Endodermal cell (in vitro differentiated cells): ENCODE data around the gene ZFYVE1. TPM values are rescaled to one million over a fixed set of nuclear protein-coding genes. Genes with fewer than 3 reads are reported as not detected.

Experiments used
- DNase-seq: peaks from one replicate; pipeline ENCODE4 v3.0.0-alpha.2; 2017
- H3K27ac ChIP-seq: 2 replicates; pipeline ENCODE4 v1.5.1; 2013; ENCODE audit warnings: mild to moderate bottlenecking, low read depth, low read length, moderate library complexity
- H3K27me3 ChIP-seq: 2 replicates; pipeline ENCODE4 v1.6.1; 2013; ENCODE audit warnings: mild to moderate bottlenecking, low read length, moderate library complexity; ENCODE audit not compliant: insufficient read depth, control insufficient read depth, poor library complexity, severe bottlenecking
- H3K36me3 ChIP-seq: 2 replicates; pipeline ENCODE4 v1.7.0; 2013; ENCODE audit warnings: mild to moderate bottlenecking, low read length, moderate library complexity; ENCODE audit not compliant: control insufficient read depth, insufficient read depth
- H3K4me1 ChIP-seq: one replicate; pipeline ENCODE4 v1.7.0; 2013; ENCODE audit warnings: low read length; ENCODE audit not compliant: control insufficient read depth, insufficient read depth
- H3K4me3 ChIP-seq: 2 replicates; pipeline ENCODE4 v1.5.1; 2013; ENCODE audit warnings: mild to moderate bottlenecking, low read length, moderate library complexity
- H3K9ac ChIP-seq: 2 replicates; pipeline ENCODE4 v1.6.1; 2013; ENCODE audit warnings: mild to moderate bottlenecking, low read length, moderate library complexity; ENCODE audit not compliant: poor library complexity, severe bottlenecking; ENCODE audit errors: extremely low read depth
- H3K9me3 ChIP-seq: 2 replicates; pipeline ENCODE4 v1.6.1; 2013; ENCODE audit warnings: mild to moderate bottlenecking, low read length, moderate library complexity; ENCODE audit not compliant: control insufficient read depth
- H3K27ac Mint-ChIP-seq: 2 replicates; pipeline ENCODE4 v1.8.0; 2020; ENCODE audit warnings: mixed read lengths
- H3K27me3 Mint-ChIP-seq: 2 replicates; pipeline ENCODE4 v1.8.0; 2021; ENCODE audit warnings: mild to moderate bottlenecking, mixed read lengths; ENCODE audit not compliant: insufficient read depth
- H3K36me3 Mint-ChIP-seq: 2 replicates; pipeline ENCODE4 v1.8.0; 2020; ENCODE audit warnings: low read depth, mixed read lengths
- H3K4me1 Mint-ChIP-seq: 2 replicates; pipeline ENCODE4 v1.8.0; 2020; ENCODE audit warnings: mixed read lengths
- H3K4me3 Mint-ChIP-seq: 2 replicates; pipeline ENCODE4 v1.8.0; 2020; ENCODE audit warnings: mild to moderate bottlenecking, moderate library complexity, mixed read lengths
- H3K9me3 Mint-ChIP-seq: 2 replicates; pipeline ENCODE4 v1.8.0; 2020; ENCODE audit warnings: mild to moderate bottlenecking, mixed read lengths
- CTCF ChIP-seq: fragments of 200-600 bp; sonication (generic); conservative IDR thresholded peaks from 2 replicates; pipeline ENCODE4 v1.5.0; 2021; ENCODE audit warnings: antibody characterized with exemption, mild to moderate bottlenecking
- WGBS, 2 experiments: methylation state at CpG; one replicate each; pipeline versions ENCODE4 v1.1.5 to v1.1.7; 2013; ENCODE audit warnings: missing lambda C conversion rate in 2 of 2, mixed read lengths in 1 of 2; ENCODE audit not compliant: insufficient coverage in 1 of 2, insufficient read length in 1 of 2; 5-methylcytosine and 5-hydroxymethylcytosine counted together
- total RNA-seq, 2 donors: library from RNA; stranded (reverse); fragmentation: NEBNext Ultra II Directional in 1 of 2; extraction: Animal tissue kit (Norgen Biotek cat#: 25700) in 1 of 2; gene quantifications; 2 replicates in 1 of 2; 3 replicates in 1 of 2; pipeline ENCODE4 v1.2.1, GENCODE V29; 2021

Gene ZFYVE1
- total RNA-seq, 2 donors from 2014 or later, result 11.6 to 16.6 TPM

DNA sequence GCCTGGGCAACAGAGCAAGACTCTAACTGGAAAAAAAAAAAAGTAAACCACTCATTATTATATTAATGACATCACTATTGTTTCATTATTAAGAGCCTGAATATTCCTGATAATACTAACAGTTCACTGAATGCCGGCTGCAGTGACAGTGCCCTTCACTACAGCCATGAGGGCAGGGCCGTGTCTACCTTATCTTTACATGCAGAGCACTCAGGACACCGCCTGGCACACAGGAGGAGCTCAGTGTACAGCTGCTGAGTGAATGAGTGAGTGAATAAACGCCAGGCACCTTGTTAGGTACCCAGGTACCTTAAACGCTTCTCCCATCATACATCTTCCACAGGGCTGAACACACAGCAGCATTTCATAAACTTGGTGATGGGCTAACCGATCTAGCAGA is 23.2 kb downstream of the ZFYVE1 start:
- Mint-ChIP-seq H3K36me3 (peaks cover 14% of the 10 kb centered on the region), H3K27ac (no peak overlapping the region)
- WGBS, 2 experiments, result 96 to 99% methylated on average over 5 to 6 of the region's 6 CpGs

DNA sequence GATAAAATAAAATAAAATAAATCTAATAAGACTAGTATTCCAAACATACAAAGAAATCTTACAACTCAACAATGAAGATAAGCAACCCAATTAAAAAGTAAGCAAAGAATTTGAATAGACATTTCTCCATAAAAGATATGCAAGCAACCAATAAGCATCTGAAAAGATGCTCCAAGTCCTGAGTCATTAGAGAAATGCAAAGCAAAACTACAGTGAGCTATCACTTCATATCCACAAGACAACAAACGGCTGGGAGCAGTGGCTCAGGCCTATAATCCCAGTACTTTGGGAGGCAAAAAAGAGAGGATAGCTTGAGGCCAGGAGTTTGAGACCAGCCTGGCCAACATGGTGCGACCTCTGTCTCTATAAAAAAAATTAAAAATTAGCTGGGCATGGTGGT is 26.8 kb downstream of the ZFYVE1 start:
- 90% methylated on average over 2 of the region's 2 CpGs; no CpG with 5 or more reads in 1 of the 2 experiments for WGBS, 2 experiments
- Mint-ChIP-seq H3K4me3 (no peak overlapping the region), H3K4me1 (peaks cover 4% of the 10 kb centered on the region), H3K9me3 (no peaks in the 10 kb centered on the region), H3K36me3 (peaks cover 31% of the 10 kb centered on the region), H3K27me3 (no peaks in the 10 kb centered on the region), H3K27ac (no peak overlapping the region)
- Histone ChIP-seq H3K27ac (no peak overlapping the region), H3K9me3 (no peaks in the 10 kb centered on the region), H3K27me3 (no peaks in the 10 kb centered on the region), H3K4me1 (no peaks in the 10 kb centered on the region), H3K4me3 (no peak overlapping the region), H3K9ac (no peak overlapping the region), H3K36me3 (peaks cover 39% of the 10 kb centered on the region)
- DNase-seq, result no peak
- no peak for TF ChIP-seq CTCF

More for the DNA sequence above, 23.2 kb downstream of the ZFYVE1 start:
- Histone ChIP-seq H3K27ac (no peak overlapping the region), H3K36me3 (peaks cover 23% of the 10 kb centered on the region), H3K9me3 (no peaks in the 10 kb centered on the region), H3K4me3 (no peak overlapping the region), H3K4me1 (no peaks in the 10 kb centered on the region), H3K27me3 (no peaks in the 10 kb centered on the region), H3K9ac (no peak overlapping the region)
- no peak for DNase-seq
- no peaks in the 10 kb centered on the region for H3K9me3 Mint-ChIP-seq
- TF ChIP-seq CTCF, result no peak
- no peak overlapping the region for H3K4me3 Mint-ChIP-seq
- H3K4me1 Mint-ChIP-seq, result peaks cover 7% of the 10 kb centered on the region
- no peaks in the 10 kb centered on the region for H3K27me3 Mint-ChIP-seq

DNA sequence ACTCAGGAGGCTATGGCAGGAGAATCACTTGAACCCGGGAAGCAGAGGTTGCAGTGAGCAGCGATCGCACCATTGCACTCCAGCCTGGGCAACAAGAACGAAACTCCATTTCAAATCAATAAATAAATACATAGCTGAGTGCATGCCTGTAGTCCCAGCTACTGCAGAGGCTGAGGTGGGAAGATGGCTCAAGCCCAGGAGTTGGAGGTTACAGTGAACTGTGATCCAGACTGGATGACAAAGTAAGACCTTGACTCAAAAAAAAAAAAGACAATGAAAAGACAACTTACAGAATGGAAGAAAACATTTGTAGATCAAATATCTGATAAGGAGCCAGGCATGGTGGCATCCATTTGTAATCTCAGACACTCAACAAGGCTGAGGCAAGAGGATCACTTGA is 27.6 kb downstream of the ZFYVE1 start:
- Mint-ChIP-seq H3K4me3 (no peak overlapping the region), H3K27me3 (no peaks in the 10 kb centered on the region), H3K9me3 (no peaks in the 10 kb centered on the region), H3K36me3 (peaks cover 34% of the 10 kb centered on the region), H3K27ac (no peak overlapping the region), H3K4me1 (peaks cover 2% of the 10 kb centered on the region)
- H3K27ac ChIP-seq, result no peak overlapping the region
- H3K4me1 ChIP-seq, result no peaks in the 10 kb centered on the region
- no peaks in the 10 kb centered on the region for H3K27me3 ChIP-seq
- peaks cover 44% of the 10 kb centered on the region for H3K36me3 ChIP-seq
- H3K9me3 ChIP-seq, result no peaks in the 10 kb centered on the region
- TF ChIP-seq CTCF, result no peak
- no peak for DNase-seq
- WGBS, 2 experiments, result 90% methylated on average over 4 of the region's 4 CpGs; no CpG with 5 or more reads in 1 of the 2 experiments
- H3K4me3 ChIP-seq, result no peak overlapping the region
- no peak overlapping the region for H3K9ac ChIP-seq
